Esophagus muscularis mucosa (tissue), 3 donors: ENCODE data around the gene NME7.

Source experiments
- CTCF ChIP-seq, 3 experiments: fragments of 200-600 bp in 2 of 3; fragments of 450-650 bp in 1 of 3; sonication (generic) in 2 of 3; IDR thresholded peaks; one replicate each; pipeline ENCODE4 v1.5.1; 2017 to 2019; ENCODE audit warnings: antibody characterized with exemption in 3 of 3, mild to moderate bottlenecking in 2 of 3, moderate library complexity in 1 of 3
- POLR2A ChIP-seq: fragments of 450-650 bp; IDR thresholded peaks from one replicate; pipeline ENCODE4 v1.6.1; 2017; ENCODE audit warnings: antibody characterized with exemption, moderate library complexity, mild to moderate bottlenecking, low read depth

GRCh38 chr1:169141356-169141755 is 226.2 kb downstream of the NME7 start:
- TF ChIP-seq POLR2A (no peak), CTCF (IDR thresholded peaks at IDR 0.05) (no peak)
